ENCODE measurements around the gene DNAJB11. TPM values are rescaled to one million over a fixed set of nuclear protein-coding genes. Genes with fewer than 3 reads are reported as not detected.
A peak's percentile ranks its signal among the peaks of the same experiment; 100 is the strongest.
"Not testable (repeated sequence)": the region's sequence is repeated elsewhere in the genome, so short reads cannot be mapped to it uniquely, and the experiment has no call there.

The DNAJB11 gene
- polyA plus RNA-seq, 2 of the 4 experiments (the other 2 are of a cell fraction): 55.2 to 61.9 TPM

DNA sequence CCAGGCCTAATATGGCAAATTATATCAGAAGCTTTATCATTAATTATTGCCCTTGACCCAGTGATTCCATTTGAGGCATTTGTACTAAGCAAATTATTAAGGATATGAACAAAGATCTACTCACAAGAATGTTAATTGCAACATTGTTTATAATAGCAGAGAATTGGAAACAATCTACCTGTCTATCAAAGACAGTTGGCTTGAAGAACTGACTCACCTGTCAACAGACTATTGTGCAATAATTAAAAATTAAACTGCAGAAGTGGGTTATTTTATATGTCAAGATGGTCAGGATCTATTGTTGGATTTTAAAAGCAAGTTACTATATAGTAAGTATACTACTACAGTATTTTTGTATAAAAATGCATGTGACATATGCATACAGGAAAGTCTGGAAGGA is 63.0 kb downstream of the DNAJB11 start:
- ATAC-seq: no peak
- Histone ChIP-seq H3K4me1 (no peaks in the 10 kb centered on the region), H3K9me3 (no peaks in the 10 kb centered on the region), H3K27ac (no peak overlapping the region), H3K4me3 (no peak overlapping the region), H3K4me2 (no peak overlapping the region)
- no peak for FAIRE-seq
- no peak for DNase-seq (ENCODE audit: low read depth in 1 of 2, low spot score in 1 of 2)
- TF ChIP-seq EHMT2 (IDR thresholded peaks at IDR 0.05; ENCODE audit: low read depth) (no peak), CEBPB (IDR thresholded peaks at IDR 0.05) (peak; percentile 17 to 32; a peak in 2 of 4 replicates)
- CTCF ChIA-PET: interaction anchor here (6.9 kb wide), 1 partner anchor 17 kb away, joined by 48 read pairs; no protein-coding TSS in a partner anchor
- POLR2A ChIA-PET: no interaction called here

DNA sequence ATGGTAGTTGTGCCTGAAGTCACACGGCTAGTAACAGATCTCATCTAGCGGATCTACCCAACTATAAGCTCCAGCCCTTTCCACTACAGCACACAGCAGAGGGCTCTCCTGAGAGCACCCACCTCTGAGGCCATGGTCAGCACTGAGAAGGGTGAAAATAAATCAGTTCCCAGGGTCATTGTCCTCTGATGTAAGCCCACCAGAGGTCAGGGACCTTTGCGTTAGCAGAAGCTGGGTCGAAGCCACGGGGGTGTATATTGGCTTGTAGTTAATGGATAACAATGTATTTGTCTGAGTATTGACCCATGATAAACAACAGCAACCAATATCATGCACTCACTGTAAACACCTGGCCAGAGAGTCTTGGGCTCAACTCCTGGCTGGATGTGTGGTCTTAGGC is 63.7 kb downstream of the DNAJB11 start:
- POLR2A ChIA-PET; H3K4me2 ChIP-seq; H3K27ac ChIP-seq; H3K4me3 ChIP-seq; H3K9me3 ChIP-seq; FAIRE-seq; H3K4me1 ChIP-seq; DNase-seq (ENCODE audit: low read depth in 1 of 2, low spot score in 1 of 2); ATAC-seq: not testable (repeated sequence)
- CTCF ChIA-PET: interaction anchor here (6.9 kb wide), 1 partner anchor 18 kb away, joined by 48 read pairs; no protein-coding TSS in a partner anchor
- 85% methylated on average over 5 of the region's 5 CpGs for WGBS (ENCODE audit: missing lambda C conversion rate)

Small RNAs within 50 kb of the gene (small RNA-seq; reads per million reads assigned to genes)
- gene RF00017: 0 reads per million in 6 experiments

Other genes with a start within 250 kb of the DNAJB11 start
- 11.5 and 13.2 TPM in 2 replicates for gene DGKG, start 208.5 kb upstream of the DNAJB11 start, polyA plus RNA-seq (2011; rRNA removed)
- 13.3 to 17.1 TPM (median 15.3 TPM) in 3 replicates for gene DGKG, start 208.5 kb upstream of the DNAJB11 start, polyA plus RNA-seq (2017; fragmentation: RNase III; extraction: RNeasy Plus Mini Kit Qiagen cat#74134 plus additional on column Dnase treatment)
- 2.5 and 2.6 TPM in 2 replicates for gene CRYGS, start 26.3 kb upstream of the DNAJB11 start, polyA plus RNA-seq (2011; rRNA removed)
- gene CRYGS, start 26.3 kb upstream of the DNAJB11 start, polyA plus RNA-seq (2017; fragmentation: RNase III; extraction: RNeasy Plus Mini Kit Qiagen cat#74134 plus additional on column Dnase treatment): 0.65 to 0.84 TPM (median 0.78 TPM) in 3 replicates
- 11.4 and 13.5 TPM in 2 replicates for gene TBCCD1, start 3.4 kb upstream of the DNAJB11 start, polyA plus RNA-seq (2011; rRNA removed)
- 5.7 to 5.8 TPM (median 5.8 TPM) in 3 replicates for gene TBCCD1, start 3.4 kb upstream of the DNAJB11 start, polyA plus RNA-seq (2017; fragmentation: RNase III; extraction: RNeasy Plus Mini Kit Qiagen cat#74134 plus additional on column Dnase treatment)
- gene AHSG, start 42.3 kb downstream of the DNAJB11 start, polyA plus RNA-seq (2011; rRNA removed): 0.42 and 0.49 TPM in 2 replicates
- gene AHSG, start 42.3 kb downstream of the DNAJB11 start, polyA plus RNA-seq (2017; fragmentation: RNase III; extraction: RNeasy Plus Mini Kit Qiagen cat#74134 plus additional on column Dnase treatment): 0.05 to 0.08 TPM in 2 of 3 replicates, not detected in the other
- 0.10 and 0.20 TPM in 2 replicates for gene FETUB, start 69.7 kb downstream of the DNAJB11 start, polyA plus RNA-seq (2011; rRNA removed)
- gene FETUB, start 69.7 kb downstream of the DNAJB11 start, polyA plus RNA-seq (2017; fragmentation: RNase III; extraction: RNeasy Plus Mini Kit Qiagen cat#74134 plus additional on column Dnase treatment): 0.06 to 0.14 TPM in 2 of 3 replicates, not detected in the other
- 0.08 TPM in 1 of 2 replicates, not detected in the other for gene HRG, start 95.3 kb downstream of the DNAJB11 start, polyA plus RNA-seq (2011; rRNA removed)
- not detected in 3 replicates for gene HRG, start 95.3 kb downstream of the DNAJB11 start, polyA plus RNA-seq (2017; fragmentation: RNase III; extraction: RNeasy Plus Mini Kit Qiagen cat#74134 plus additional on column Dnase treatment)
- 0.05 and 0.11 TPM in 2 replicates for gene KNG1, start 146.6 kb downstream of the DNAJB11 start, polyA plus RNA-seq (2011; rRNA removed)
- gene KNG1, start 146.6 kb downstream of the DNAJB11 start, polyA plus RNA-seq (2017; fragmentation: RNase III; extraction: RNeasy Plus Mini Kit Qiagen cat#74134 plus additional on column Dnase treatment): 0.04 TPM in 1 of 3 replicates, not detected in the others
- gene EIF4A2, start 212.9 kb downstream of the DNAJB11 start, polyA plus RNA-seq (2011; rRNA removed): 337 and 493 TPM in 2 replicates
- gene EIF4A2, start 212.9 kb downstream of the DNAJB11 start, polyA plus RNA-seq (2017; fragmentation: RNase III; extraction: RNeasy Plus Mini Kit Qiagen cat#74134 plus additional on column Dnase treatment): 172 to 194 TPM (median 184 TPM) in 3 replicates
- 32.8 and 40.6 TPM in 2 replicates for gene RFC4, start 235.8 kb downstream of the DNAJB11 start, polyA plus RNA-seq (2011; rRNA removed)
- gene RFC4, start 235.8 kb downstream of the DNAJB11 start, polyA plus RNA-seq (2017; fragmentation: RNase III; extraction: RNeasy Plus Mini Kit Qiagen cat#74134 plus additional on column Dnase treatment): 68.8 to 76.7 TPM (median 69.8 TPM) in 3 replicates